Memory B cell (primary cell): ENCODE measurements around the gene EDEM2.
"Not testable (repeated sequence)": the region's sequence is repeated elsewhere in the genome, so short reads cannot be mapped to it uniquely, and the experiment has no call there.

Experiments
- ATAC-seq: fragments of 150-1000 bp; cut with Tn5 transposase; 2 replicates; pipeline ENCODE4 v1.10.0; 2021; ENCODE audit warnings: low read depth, mild to moderate bottlenecking, moderate library complexity
- DNase-seq, 2 donors: peaks; one replicate each; pipeline ENCODE4 v3.0.0; 2022; ENCODE audit warnings: low spot score in 2 of 2
- H3K27ac Mint-ChIP-seq: one replicate; pipeline ENCODE4 v1.8.0; 2022; ENCODE audit warnings: mild to moderate bottlenecking, moderate library complexity, mixed read lengths
- H3K27me3 Mint-ChIP-seq: one replicate; pipeline ENCODE4 v1.8.0; 2022; ENCODE audit warnings: mixed read lengths
- H3K36me3 Mint-ChIP-seq: one replicate; pipeline ENCODE4 v1.8.0; 2022; ENCODE audit warnings: mild to moderate bottlenecking, mixed read lengths
- H3K4me1 Mint-ChIP-seq: one replicate; pipeline ENCODE4 v1.8.0; 2022; ENCODE audit warnings: mixed read lengths
- H3K4me3 Mint-ChIP-seq: one replicate; pipeline ENCODE4 v1.8.0; 2022; ENCODE audit warnings: mild to moderate bottlenecking, moderate library complexity, mixed read lengths
- H3K9me3 Mint-ChIP-seq: one replicate; pipeline ENCODE4 v1.8.0; 2022; ENCODE audit warnings: mixed read lengths

The EDEM2 gene

DNA sequence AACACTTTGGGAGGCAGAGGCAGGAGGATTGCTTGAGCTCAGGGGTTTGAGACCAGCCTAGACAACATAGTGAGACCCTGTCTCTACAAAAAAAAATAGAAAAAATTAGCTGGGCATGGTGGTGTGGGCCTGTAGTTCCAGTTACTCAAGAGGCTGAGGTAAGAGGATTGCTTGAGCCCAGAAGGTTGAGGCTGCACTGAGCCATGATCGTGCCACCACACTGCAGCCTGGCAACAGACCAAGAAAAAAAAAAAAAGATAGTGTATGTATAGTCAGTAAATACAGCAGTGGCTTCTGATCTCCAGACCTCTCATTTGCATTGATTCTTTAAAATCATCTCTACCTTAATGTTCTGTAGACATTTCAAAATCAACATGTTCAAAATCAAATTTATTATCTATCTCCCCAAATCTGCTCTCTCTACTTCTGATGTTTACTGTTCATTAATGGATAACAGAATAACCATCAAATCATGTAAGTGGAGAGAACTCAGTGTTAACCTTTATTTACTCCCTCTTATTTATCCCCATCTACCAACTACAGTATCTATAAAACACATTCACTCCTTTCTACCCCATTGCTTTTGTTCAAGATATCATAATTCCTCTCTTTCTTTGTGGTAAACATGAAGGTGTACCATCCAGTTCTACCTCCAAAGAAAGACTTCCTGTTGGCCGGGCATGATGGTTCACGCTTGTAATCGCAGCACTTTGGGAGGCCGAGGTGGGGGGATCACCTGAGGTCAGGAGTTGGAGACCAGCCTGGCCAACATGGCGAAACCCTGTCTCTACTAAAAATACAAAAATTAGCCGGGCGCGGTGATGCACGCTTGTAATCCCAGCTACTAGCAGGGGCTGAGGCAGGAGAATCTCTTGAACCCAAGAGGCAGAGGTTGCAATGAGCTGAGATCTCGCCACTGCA is 32.4 kb upstream of the EDEM2 start:
- H3K27ac Mint-ChIP-seq = no peak overlapping the region
- H3K27me3 Mint-ChIP-seq = no peaks in the 10 kb centered on the region
- H3K36me3 Mint-ChIP-seq = peaks cover 12% of the 10 kb centered on the region

GRCh38 chr20:35176132-35176531 is 29.0 kb upstream of the EDEM2 start:
- no peak overlapping the region for H3K27ac Mint-ChIP-seq
- H3K9me3 Mint-ChIP-seq = no peaks in the 10 kb centered on the region

More for the DNA sequence above, 32.4 kb upstream of the EDEM2 start:
- DNase-seq = no peak
- no peak for ATAC-seq
- Mint-ChIP-seq H3K4me1 (no peaks in the 10 kb centered on the region), H3K9me3 (no peaks in the 10 kb centered on the region), H3K4me3 (no peak overlapping the region)

GRCh38 chr20:35174458-35175216 is 27.5 kb upstream of the EDEM2 start:
- Mint-ChIP-seq H3K4me3 (no peak overlapping the region), H3K4me1 (peaks cover 12% of the 10 kb centered on the region), H3K36me3 (peaks cover 12% of the 10 kb centered on the region), H3K27me3 (no peaks in the 10 kb centered on the region), H3K9me3 (no peaks in the 10 kb centered on the region), H3K27ac (no peak overlapping the region)
- DNase-seq (no peak), ATAC-seq (no peak)

More at GRCh38 chr20:35176132-35176531, 29.0 kb upstream of the EDEM2 start:
- Mint-ChIP-seq H3K4me3 (no peak overlapping the region), H3K36me3 (peaks cover 14% of the 10 kb centered on the region), H3K4me1 (peaks cover 12% of the 10 kb centered on the region), H3K27me3 (no peaks in the 10 kb centered on the region)
- DNase-seq (no peak), ATAC-seq (no peak)

GRCh38 chr20:35173576-35174192 is 26.5 kb upstream of the EDEM2 start:
- Mint-ChIP-seq H3K4me3 (no peak overlapping the region), H3K36me3 (peaks cover 12% of the 10 kb centered on the region), H3K27me3 (no peaks in the 10 kb centered on the region), H3K9me3 (no peaks in the 10 kb centered on the region), H3K4me1 (peaks cover 12% of the 10 kb centered on the region), H3K27ac (no peak overlapping the region)
- no peak for DNase-seq
- ATAC-seq = no peak

DNA sequence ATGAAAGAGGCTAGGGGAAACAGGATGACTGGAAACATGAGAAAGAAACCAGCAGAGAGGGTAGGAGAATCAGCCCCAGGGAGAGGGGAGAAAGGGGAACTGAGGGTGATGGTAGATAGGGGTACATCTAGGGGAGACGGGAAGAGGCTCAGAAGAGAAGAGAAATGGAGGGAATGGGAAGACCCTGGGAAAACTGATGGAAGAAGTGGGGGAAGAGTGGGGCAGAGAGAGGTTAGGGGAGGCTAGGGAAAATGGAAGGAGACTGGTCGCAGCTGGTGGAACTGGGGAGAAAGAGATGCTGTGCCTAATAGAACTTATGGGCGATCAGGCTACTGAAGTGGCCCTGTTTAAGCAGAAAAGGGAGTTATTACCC is 25.3 kb upstream of the EDEM2 start:
- Mint-ChIP-seq H3K36me3 (peaks cover 12% of the 10 kb centered on the region), H3K4me3 (no peak overlapping the region), H3K9me3 (no peaks in the 10 kb centered on the region), H3K27me3 (no peaks in the 10 kb centered on the region), H3K27ac (no peak overlapping the region), H3K4me1 (peaks cover 12% of the 10 kb centered on the region)
- DNase-seq = no peak
- ATAC-seq = no peak

DNA sequence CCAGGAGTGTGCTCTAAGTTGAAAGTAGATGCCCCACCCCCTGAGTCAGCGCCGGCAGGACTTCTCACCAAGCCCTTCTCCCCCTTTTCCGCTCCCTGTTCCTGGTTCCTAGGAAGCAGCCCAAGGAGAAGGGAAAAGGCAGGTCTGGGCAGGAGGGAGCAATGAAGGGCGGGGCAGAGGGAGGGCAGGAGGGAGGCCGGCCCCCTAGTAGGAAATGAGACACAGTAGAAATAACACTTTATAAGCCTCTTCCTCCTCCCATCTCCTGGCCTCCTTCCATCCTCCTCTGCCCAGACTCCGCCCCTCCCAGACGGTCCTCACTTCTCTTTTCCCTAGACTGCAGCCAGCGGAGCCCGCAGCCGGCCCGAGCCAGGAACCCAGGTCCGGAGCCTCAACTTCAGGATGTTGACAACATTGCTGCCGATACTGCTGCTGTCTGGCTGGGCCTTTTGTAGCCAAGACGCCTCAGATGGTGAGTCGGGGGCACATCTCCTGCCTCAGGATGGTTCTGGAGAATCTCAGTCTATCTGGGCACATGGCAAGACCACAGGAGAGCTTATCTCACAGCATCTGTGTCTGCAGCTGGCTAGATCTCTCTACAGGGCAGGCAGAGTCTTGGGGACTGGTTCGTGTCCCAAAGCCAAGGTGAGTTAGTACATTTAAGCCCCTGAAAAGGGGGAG is 24.8 kb upstream of the EDEM2 start, which contains the start of gene PROCR:
Gene PROCR, plus strand, starts transcription at position 320 of the 681 bp plus-strand sequence. Its CDS starts 83 bp downstream, at position 403.
- Mint-ChIP-seq H3K27ac (no peak within 1 kb of the TSS), H3K9me3 (no peaks in the 10 kb centered on the region), H3K27me3 (no peaks in the 10 kb centered on the region), H3K4me3 (peak within 1 kb of the TSS; percentile 61), H3K36me3 (peaks cover 12% of the 10 kb centered on the region), H3K4me1 (peaks cover 12% of the 10 kb centered on the region)
- ATAC-seq (peak; percentile 50), DNase-seq (no peak)

- DNase-seq (no peak), ATAC-seq (no peak)
- Mint-ChIP-seq H3K27ac (no peak overlapping the region), H3K9me3 (no peaks in the 10 kb centered on the region), H3K4me3 (no peak overlapping the region), H3K27me3 (no peaks in the 10 kb centered on the region), H3K36me3 (peaks cover 13% of the 10 kb centered on the region), H3K4me1 (peaks cover 12% of the 10 kb centered on the region)
These were observed 24.3 kb upstream of the EDEM2 start for GRCh38 chr20:35171438-35171752.

GRCh38 chr20:35168701-35169409 is 21.7 kb upstream of the EDEM2 start:
- H3K36me3 Mint-ChIP-seq = not testable (repeated sequence)

GRCh38 chr20:35167787-35168186 is 20.7 kb upstream of the EDEM2 start:
- no peak for ATAC-seq
- no peaks in the 10 kb centered on the region for H3K9me3 Mint-ChIP-seq

More at GRCh38 chr20:35168701-35169409, 21.7 kb upstream of the EDEM2 start:
- not testable (repeated sequence) for H3K27me3 Mint-ChIP-seq, DNase-seq, ATAC-seq, H3K9me3 Mint-ChIP-seq, H3K27ac Mint-ChIP-seq, H3K4me3 Mint-ChIP-seq
- H3K4me1 Mint-ChIP-seq = peaks cover 12% of the 10 kb centered on the region

GRCh38 chr20:35166242-35166830 is 19.2 kb upstream of the EDEM2 start:
- H3K9me3 Mint-ChIP-seq = peaks cover 1% of the 10 kb centered on the region
- no peaks in the 10 kb centered on the region for H3K27me3 Mint-ChIP-seq
- ATAC-seq (no peak), DNase-seq (no peak)
- H3K36me3 Mint-ChIP-seq = peaks cover 11% of the 10 kb centered on the region
- no peak overlapping the region for H3K27ac Mint-ChIP-seq
- no peak overlapping the region for H3K4me3 Mint-ChIP-seq
- peaks cover under 1% of the 10 kb centered on the region for H3K4me1 Mint-ChIP-seq

More at GRCh38 chr20:35167787-35168186, 20.7 kb upstream of the EDEM2 start:
- DNase-seq = no peak
- no peak overlapping the region for H3K4me3 Mint-ChIP-seq
- no peaks in the 10 kb centered on the region for H3K27me3 Mint-ChIP-seq
- no peak overlapping the region for H3K27ac Mint-ChIP-seq
- peaks cover 10% of the 10 kb centered on the region for H3K36me3 Mint-ChIP-seq
- peaks cover 12% of the 10 kb centered on the region for H3K4me1 Mint-ChIP-seq

GRCh38 chr20:35165221-35166185 is 18.4 kb upstream of the EDEM2 start:
- no peaks in the 10 kb centered on the region for H3K4me1 Mint-ChIP-seq
- peaks cover 1% of the 10 kb centered on the region for H3K9me3 Mint-ChIP-seq
- H3K4me3 Mint-ChIP-seq = no peak overlapping the region
- DNase-seq (no peak), ATAC-seq (no peak)
- no peaks in the 10 kb centered on the region for H3K27me3 Mint-ChIP-seq
- no peak overlapping the region for H3K27ac Mint-ChIP-seq
- H3K36me3 Mint-ChIP-seq = peaks cover 11% of the 10 kb centered on the region

GRCh38 chr20:35164531-35164930 is 17.4 kb upstream of the EDEM2 start:
- not testable (repeated sequence) for ATAC-seq, H3K4me1 Mint-ChIP-seq, H3K4me3 Mint-ChIP-seq, DNase-seq, H3K27me3 Mint-ChIP-seq, H3K27ac Mint-ChIP-seq, H3K9me3 Mint-ChIP-seq
- H3K36me3 Mint-ChIP-seq = peaks cover 11% of the 10 kb centered on the region
